Measurements from ENCODE around the gene ENPP5. TPM values are rescaled to one million over a fixed set of nuclear protein-coding genes. Genes with fewer than 3 reads are reported as not detected.

ENPP5 gene
- total RNA-seq, 1 experiment from 2014 or later = 9.1 TPM

DNA sequence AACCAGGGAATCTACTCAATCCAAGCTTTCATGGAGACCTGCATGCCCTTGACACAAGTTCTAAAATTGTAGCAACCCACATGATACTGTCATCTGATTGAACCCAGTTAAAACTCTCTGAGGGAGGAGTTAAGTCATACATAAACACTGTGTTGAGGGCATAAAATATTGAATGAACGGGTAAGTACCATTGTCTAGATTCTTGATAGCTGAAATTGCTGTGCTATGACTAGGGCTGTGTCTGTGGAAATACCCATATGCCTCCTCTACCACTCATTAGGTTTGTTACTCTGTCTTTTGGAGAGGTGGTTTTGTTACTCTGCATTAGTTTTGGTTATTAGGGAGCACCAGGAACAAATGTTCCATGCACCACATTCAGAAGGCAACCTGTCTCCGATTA lies 33.4 kb downstream of the ENPP5 start (continued):
- TF ChIP-seq SOX15 (CRISPR knock-in tag; IDR thresholded peaks at IDR 0.05) (no peak), CDX4 (CRISPR knock-in tag; IDR thresholded peaks at IDR 0.05; ENCODE audit: borderline replicate concordance) (no peak), ZNF121 (CRISPR knock-in tag; IDR thresholded peaks at IDR 0.05) (no peak)

GRCh38 chr6:46136831-46137230 lies 33.9 kb downstream of the ENPP5 start:
- H3K27me3 Mint-ChIP-seq (ENCODE audit: low read depth) = peaks cover 3% of the 10 kb centered on the region; the same call in 1 of the 2 replicates
- H3K27ac Mint-ChIP-seq = no peak overlapping the region
- H3K4me3 Mint-ChIP-seq = no peak overlapping the region
- ChIA-PET POLR2A (no interaction called here), CTCF (no interaction called here)
- TF ChIP-seq SP1 (CRISPR knock-in tag; conservative IDR thresholded peaks at IDR 0.05) (no peak), CREM (CRISPR knock-in tag; IDR thresholded peaks at IDR 0.05) (no peak), FOXK1 (CRISPR knock-in tag; IDR thresholded peaks at IDR 0.05) (no peak), KAT7 (CRISPR knock-in tag; IDR thresholded peaks at IDR 0.05; ENCODE audit: borderline replicate concordance) (no peak), SMAD3 (CRISPR knock-in tag; IDR thresholded peaks at IDR 0.05; ENCODE audit: borderline replicate concordance) (no peak), RORB (CRISPR knock-in tag; IDR thresholded peaks at IDR 0.05) (no peak), MYBL2 (CRISPR knock-in tag; IDR thresholded peaks at IDR 0.05) (no peak)
- no peak for ATAC-seq
- H3K4me1 Mint-ChIP-seq = peaks cover 3% of the 10 kb centered on the region
- H3K9me3 Mint-ChIP-seq = no peaks in the 10 kb centered on the region
- DNase-seq (ENCODE audit: low spot score) = no peak
- no peaks in the 10 kb centered on the region for H3K36me3 Mint-ChIP-seq

DNA sequence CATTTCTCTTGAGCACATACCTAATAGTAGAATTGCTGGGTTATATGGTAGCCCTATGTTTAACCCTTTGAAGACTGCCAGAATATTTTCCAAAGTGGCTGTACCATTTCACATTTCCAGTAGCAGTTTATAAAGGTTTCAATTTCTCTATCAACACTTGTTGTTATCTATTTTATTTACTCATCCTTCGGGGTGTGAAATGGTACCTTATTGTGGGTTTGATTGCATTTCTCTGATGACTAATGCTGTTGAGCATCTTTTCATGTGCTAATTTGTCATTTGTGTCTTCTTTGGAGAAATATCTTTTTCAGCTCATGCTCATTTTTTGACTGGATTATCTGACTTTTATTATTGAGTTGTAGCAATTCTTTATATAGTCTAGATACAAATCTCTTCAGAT lies 35.6 kb downstream of the ENPP5 start:
- H3K4me1 Mint-ChIP-seq = 0 out of 2 replicates have a peak, but pooled peaks cover 2% of the 10 kb centered on the region
- no peaks in the 10 kb centered on the region for H3K36me3 Mint-ChIP-seq
- no peak for TF ChIP-seq IRF2 (CRISPR knock-in tag; IDR thresholded peaks at IDR 0.05; ENCODE audit: borderline replicate concordance, low read depth)
- TF ChIP-seq USF2 (CRISPR knock-in tag; IDR thresholded peaks at IDR 0.05) = no peak
- no peak for TF ChIP-seq ETV6 (CRISPR knock-in tag; IDR thresholded peaks at IDR 0.05)
- TF ChIP-seq ESRRA (CRISPR knock-in tag; IDR thresholded peaks at IDR 0.05; ENCODE audit: borderline replicate concordance) = no peak
- TF ChIP-seq, protein P1, sequence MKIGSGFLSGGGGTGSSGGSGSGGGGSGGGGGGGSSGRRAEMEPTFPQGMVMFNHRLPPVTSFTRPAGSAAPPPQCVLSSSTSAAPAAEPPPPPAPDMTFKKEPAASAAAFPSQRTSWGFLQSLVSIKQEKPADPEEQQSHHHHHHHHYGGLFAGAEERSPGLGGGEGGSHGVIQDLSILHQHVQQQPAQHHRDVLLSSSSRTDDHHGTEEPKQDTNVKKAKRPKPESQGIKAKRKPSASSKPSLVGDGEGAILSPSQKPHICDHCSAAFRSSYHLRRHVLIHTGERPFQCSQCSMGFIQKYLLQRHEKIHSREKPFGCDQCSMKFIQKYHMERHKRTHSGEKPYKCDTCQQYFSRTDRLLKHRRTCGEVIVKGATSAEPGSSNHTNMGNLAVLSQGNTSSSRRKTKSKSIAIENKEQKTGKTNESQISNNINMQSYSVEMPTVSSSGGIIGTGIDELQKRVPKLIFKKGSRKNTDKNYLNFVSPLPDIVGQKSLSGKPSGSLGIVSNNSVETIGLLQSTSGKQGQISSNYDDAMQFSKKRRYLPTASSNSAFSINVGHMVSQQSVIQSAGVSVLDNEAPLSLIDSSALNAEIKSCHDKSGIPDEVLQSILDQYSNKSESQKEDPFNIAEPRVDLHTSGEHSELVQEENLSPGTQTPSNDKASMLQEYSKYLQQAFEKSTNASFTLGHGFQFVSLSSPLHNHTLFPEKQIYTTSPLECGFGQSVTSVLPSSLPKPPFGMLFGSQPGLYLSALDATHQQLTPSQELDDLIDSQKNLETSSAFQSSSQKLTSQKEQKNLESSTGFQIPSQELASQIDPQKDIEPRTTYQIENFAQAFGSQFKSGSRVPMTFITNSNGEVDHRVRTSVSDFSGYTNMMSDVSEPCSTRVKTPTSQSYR (CRISPR knock-in tag; IDR thresholded peaks at IDR 0.05) = no peak
- TF ChIP-seq SMAD4 (CRISPR knock-in tag; IDR thresholded peaks at IDR 0.05) = no peak
- TF ChIP-seq KAT7 (CRISPR knock-in tag; IDR thresholded peaks at IDR 0.05; ENCODE audit: borderline replicate concordance) = no peak
- TF ChIP-seq ZNF232 (CRISPR knock-in tag; IDR thresholded peaks at IDR 0.05) = no peak
- TF ChIP-seq AFF4 (CRISPR knock-in tag; IDR thresholded peaks at IDR 0.05; ENCODE audit: borderline replicate concordance) = no peak
- no peak for TF ChIP-seq SOX15 (CRISPR knock-in tag; IDR thresholded peaks at IDR 0.05)
- H3K4me3 Mint-ChIP-seq = no peak overlapping the region
- H3K27ac Mint-ChIP-seq = no peak overlapping the region
- POLR2A ChIA-PET = no interaction called here
- CTCF ChIA-PET = no interaction called here
- H3K27me3 Mint-ChIP-seq (ENCODE audit: low read depth) = peaks cover 12% of the 10 kb centered on the region
- no peaks in the 10 kb centered on the region for H3K9me3 Mint-ChIP-seq
- ATAC-seq = no peak
- no peak for DNase-seq (ENCODE audit: low spot score)

All from WTC11 (cell line).